Fibroblast of pulmonary artery (primary cell): Measurements from ENCODE around the gene NTRK2.

ENCODE experiments used
- DNase-seq: peaks from one replicate; pipeline ENCODE4 v3.0.0-alpha.2; 2010; ENCODE audit warnings: low read depth
- H3K4me3 ChIP-seq: replicated peaks from 2 replicates; pipeline ENCODE4 v1.5.1; 2011; ENCODE audit warnings: low read depth, mild to moderate bottlenecking, control low read depth, low read length, moderate library complexity
- TF ChIP-seq, protein P1 (sequence below): IDR thresholded peaks from 2 replicates; pipeline ENCODE4 v1.5.1; 2011; ENCODE audit warnings: mild to moderate bottlenecking, control low read depth, low read length, inconsistent platforms; ENCODE audit errors: missing control alignments

NTRK2 gene

DNA sequence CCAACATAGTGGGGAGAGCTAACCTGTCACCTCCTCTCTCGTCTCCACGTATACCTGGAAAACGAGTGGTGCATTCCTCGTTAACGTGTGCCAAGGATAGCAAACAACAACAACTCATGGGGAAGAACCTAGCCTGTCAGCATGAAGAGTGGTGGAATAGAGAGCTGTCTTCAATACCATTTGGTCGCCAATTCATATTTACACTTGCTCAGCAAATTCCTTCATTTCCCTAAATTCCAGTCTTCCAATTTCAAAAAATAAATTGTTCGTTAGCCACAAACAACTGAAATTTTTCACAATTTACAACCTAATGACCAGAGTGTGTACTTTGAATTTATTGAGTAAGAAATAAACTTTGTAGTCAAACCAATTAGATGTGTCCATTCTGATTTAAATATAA, 344.8 kb downstream of the NTRK2 start:
- TF ChIP-seq, protein P1, sequence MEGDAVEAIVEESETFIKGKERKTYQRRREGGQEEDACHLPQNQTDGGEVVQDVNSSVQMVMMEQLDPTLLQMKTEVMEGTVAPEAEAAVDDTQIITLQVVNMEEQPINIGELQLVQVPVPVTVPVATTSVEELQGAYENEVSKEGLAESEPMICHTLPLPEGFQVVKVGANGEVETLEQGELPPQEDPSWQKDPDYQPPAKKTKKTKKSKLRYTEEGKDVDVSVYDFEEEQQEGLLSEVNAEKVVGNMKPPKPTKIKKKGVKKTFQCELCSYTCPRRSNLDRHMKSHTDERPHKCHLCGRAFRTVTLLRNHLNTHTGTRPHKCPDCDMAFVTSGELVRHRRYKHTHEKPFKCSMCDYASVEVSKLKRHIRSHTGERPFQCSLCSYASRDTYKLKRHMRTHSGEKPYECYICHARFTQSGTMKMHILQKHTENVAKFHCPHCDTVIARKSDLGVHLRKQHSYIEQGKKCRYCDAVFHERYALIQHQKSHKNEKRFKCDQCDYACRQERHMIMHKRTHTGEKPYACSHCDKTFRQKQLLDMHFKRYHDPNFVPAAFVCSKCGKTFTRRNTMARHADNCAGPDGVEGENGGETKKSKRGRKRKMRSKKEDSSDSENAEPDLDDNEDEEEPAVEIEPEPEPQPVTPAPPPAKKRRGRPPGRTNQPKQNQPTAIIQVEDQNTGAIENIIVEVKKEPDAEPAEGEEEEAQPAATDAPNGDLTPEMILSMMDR = no peak
- H3K4me3 ChIP-seq = no peak overlapping the region
- DNase-seq = no peak

- no peak for DNase-seq
These were observed 347.0 kb downstream of the NTRK2 start for GRCh38 chr9:85016384-85017006.

DNA sequence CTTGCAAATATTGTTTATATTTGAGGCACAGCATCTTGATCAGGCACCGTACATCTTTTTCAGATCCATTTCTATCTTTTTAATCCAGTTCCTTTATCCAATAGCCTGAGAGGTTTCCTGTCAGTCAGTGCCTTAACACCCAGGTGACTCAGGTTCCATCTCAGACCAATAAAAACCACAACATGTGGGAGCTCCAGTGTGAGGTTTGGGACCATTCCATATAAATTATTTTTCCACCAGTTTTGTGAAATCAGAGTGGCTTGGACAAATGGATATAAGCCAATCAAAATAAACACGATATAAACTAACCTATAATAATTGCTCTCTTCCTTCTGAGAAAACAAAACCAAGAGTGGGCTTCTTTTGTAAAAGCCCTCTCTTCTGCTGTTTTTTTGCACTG, 351.3 kb downstream of the NTRK2 start:
- TF ChIP-seq, protein P1 = no peak
- DNase-seq = no peak
- no peak overlapping the region for H3K4me3 ChIP-seq

More at GRCh38 chr9:85016384-85017006, 347.0 kb downstream of the NTRK2 start:
- no peak overlapping the region for H3K4me3 ChIP-seq
- TF ChIP-seq, protein P1 = no peak

DNA sequence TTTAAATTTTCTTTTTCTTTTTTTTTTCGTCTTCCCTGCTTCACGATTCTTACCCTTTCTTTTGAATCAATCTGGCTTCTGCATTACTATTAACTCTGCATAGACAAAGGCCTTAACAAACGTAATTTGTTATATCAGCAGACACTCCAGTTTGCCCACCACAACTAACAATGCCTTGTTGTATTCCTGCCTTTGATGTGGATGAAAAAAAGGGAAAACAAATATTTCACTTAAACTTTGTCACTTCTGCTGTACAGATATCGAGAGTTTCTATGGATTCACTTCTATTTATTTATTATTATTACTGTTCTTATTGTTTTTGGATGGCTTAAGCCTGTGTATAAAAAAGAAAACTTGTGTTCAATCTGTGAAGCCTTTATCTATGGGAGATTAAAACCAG, 352.2 kb downstream of the NTRK2 start:
- TF ChIP-seq, protein P1 = no peak
- no peak overlapping the region for H3K4me3 ChIP-seq
- no peak for DNase-seq

GRCh38 chr9:85024374-85024773, 354.8 kb downstream of the NTRK2 start:
- no peak overlapping the region for H3K4me3 ChIP-seq
- no peak for DNase-seq
- TF ChIP-seq, protein P1 = no peak

GRCh38 chr9:85025638-85026037, 356.1 kb downstream of the NTRK2 start:
- no peak overlapping the region for H3K4me3 ChIP-seq
- DNase-seq = no peak
- TF ChIP-seq, protein P1 = no peak

DNA sequence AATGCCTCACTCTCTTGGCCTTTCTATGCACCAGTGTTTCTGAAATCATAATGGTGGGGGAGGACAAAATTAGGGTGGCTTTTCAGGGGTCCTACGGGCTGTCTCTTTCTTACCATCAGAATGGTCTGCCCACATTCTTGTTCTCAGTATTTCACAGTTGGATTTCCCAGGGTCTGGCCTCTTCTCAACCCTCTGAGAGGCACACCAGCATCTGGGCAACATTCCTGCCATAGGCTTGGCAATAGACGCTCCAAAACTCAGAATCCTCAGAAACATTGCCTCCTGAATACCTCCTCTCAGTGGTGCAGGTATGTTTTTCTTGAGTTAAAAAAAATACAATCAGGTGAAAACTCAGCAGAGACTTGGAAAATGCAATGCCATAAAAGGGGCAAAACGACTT, 358.3 kb downstream of the NTRK2 start:
- TF ChIP-seq, protein P1 = no peak
- no peak overlapping the region for H3K4me3 ChIP-seq
- DNase-seq = no peak
